GM12891 (cell line): Measurements from ENCODE around the gene ANKRD13B.
A peak's percentile ranks its signal among the peaks of the same experiment; 100 is the strongest.

Experiments used
- DNase-seq: peaks from one replicate; pipeline ENCODE4 v3.0.0; 2011; ENCODE audit warnings: low spot score; ENCODE audit not compliant: insufficient read length
- FAIRE-seq: peaks from 2 replicates; lab custom pipeline; 2011; peaks lifted over from hg19 to GRCh38; lab: Jason Lieb, UNC
- PAX5 ChIP-seq: IDR thresholded peaks from 2 replicates; pipeline ENCODE4 v1.6.1; 2011; ENCODE audit warnings: low read length, moderate library complexity, mild to moderate bottlenecking; ENCODE audit not compliant: insufficient read depth, severe bottlenecking
- POLR2A ChIP-seq: IDR thresholded peaks from 2 replicates; pipeline ENCODE4 v1.6.1; 2011; ENCODE audit warnings: low read depth, low read length, control low read depth
- POLR2AphosphoS5 ChIP-seq: IDR thresholded peaks from 2 replicates; pipeline ENCODE4 v1.6.1; 2011; ENCODE audit warnings: low read depth, low read length, control low read depth
- POU2F2 ChIP-seq: IDR thresholded peaks from 2 replicates; pipeline ENCODE4 v1.6.1; 2011; ENCODE audit warnings: low read depth, mild to moderate bottlenecking, control low read depth, low read length, moderate library complexity
- SPI1 ChIP-seq: IDR thresholded peaks from 2 replicates; pipeline ENCODE4 v1.6.1; 2011; ENCODE audit warnings: low read depth, low read length, control low read depth
- TAF1 ChIP-seq: IDR thresholded peaks from 2 replicates; pipeline ENCODE4 v1.6.1; 2011; ENCODE audit warnings: low read depth, low read length, control low read depth

ANKRD13B gene

GRCh38 chr17:29574732-29575510, 18.0 kb upstream of the ANKRD13B start:
- no peak for DNase-seq
- no peak for TF ChIP-seq POLR2A
- no peak for TF ChIP-seq POLR2AphosphoS5
- no peak for TF ChIP-seq PAX5
- no peak for TF ChIP-seq TAF1
- TF ChIP-seq SPI1 = no peak
- TF ChIP-seq POU2F2 = no peak
- FAIRE-seq = no peak

- DNase-seq (no peak), FAIRE-seq (no peak)
- TF ChIP-seq PAX5 (no peak), POLR2AphosphoS5 (no peak), SPI1 (no peak), POLR2A (no peak), TAF1 (no peak), POU2F2 (no peak)
Measured at GRCh38 chr17:29575511-29576213, 17.3 kb upstream of the ANKRD13B start.

DNA sequence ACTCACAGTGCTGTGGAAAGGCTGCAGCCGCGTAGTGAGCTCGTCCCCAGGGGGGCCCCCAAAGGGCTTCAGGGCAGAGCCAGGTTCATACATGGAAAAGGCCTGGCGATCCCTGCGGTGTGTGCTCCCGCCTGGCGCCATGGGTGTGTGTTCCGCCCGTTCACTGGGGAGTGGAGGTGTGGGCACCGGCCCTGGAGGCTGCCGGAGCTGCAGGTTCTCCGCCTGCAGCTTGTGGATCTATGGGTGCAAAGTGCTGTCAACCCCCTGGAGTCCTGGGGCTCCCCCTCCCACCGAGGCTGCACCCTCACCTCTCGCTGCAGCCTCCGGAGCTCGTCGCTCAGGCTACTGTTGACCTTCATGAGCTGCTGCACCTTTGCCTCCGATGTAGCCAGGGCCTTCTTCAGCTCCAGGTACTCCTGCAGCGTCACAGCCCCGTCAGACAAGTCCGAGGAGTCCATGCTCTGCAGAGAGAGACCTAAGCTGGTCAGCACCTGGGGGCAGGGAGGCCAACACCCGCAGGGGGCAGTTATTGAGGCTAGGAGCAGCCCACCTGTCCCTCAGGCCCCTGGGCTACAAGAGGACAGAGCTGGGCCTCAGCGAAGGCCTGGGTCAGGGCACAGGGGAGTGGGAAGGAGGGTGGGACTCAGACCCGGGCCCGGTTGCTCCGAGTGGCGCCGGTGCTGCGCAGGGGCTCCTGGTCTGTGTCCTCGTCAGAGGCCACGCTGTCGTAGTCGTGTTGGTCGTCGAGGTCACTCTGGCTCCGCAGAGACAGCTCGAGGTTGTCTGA, 16.5 kb upstream of the ANKRD13B start:
- FAIRE-seq = no peak
- no peak for DNase-seq
- TF ChIP-seq POLR2AphosphoS5 (no peak), POLR2A (no peak)

- FAIRE-seq (no peak), DNase-seq (no peak)
- TF ChIP-seq POLR2AphosphoS5 (no peak), POU2F2 (no peak), TAF1 (no peak), POLR2A (no peak), SPI1 (no peak), PAX5 (no peak)
Measured at GRCh38 chr17:29577001-29577370, 15.9 kb upstream of the ANKRD13B start.

GRCh38 chr17:29577385-29578211, 15.3 kb upstream of the ANKRD13B start:
- DNase-seq (no peak), FAIRE-seq (no peak)
- no peak for TF ChIP-seq TAF1
- no peak for TF ChIP-seq POLR2AphosphoS5
- TF ChIP-seq POLR2A = no peak
- TF ChIP-seq SPI1 = no peak
- TF ChIP-seq POU2F2 = no peak

DNA sequence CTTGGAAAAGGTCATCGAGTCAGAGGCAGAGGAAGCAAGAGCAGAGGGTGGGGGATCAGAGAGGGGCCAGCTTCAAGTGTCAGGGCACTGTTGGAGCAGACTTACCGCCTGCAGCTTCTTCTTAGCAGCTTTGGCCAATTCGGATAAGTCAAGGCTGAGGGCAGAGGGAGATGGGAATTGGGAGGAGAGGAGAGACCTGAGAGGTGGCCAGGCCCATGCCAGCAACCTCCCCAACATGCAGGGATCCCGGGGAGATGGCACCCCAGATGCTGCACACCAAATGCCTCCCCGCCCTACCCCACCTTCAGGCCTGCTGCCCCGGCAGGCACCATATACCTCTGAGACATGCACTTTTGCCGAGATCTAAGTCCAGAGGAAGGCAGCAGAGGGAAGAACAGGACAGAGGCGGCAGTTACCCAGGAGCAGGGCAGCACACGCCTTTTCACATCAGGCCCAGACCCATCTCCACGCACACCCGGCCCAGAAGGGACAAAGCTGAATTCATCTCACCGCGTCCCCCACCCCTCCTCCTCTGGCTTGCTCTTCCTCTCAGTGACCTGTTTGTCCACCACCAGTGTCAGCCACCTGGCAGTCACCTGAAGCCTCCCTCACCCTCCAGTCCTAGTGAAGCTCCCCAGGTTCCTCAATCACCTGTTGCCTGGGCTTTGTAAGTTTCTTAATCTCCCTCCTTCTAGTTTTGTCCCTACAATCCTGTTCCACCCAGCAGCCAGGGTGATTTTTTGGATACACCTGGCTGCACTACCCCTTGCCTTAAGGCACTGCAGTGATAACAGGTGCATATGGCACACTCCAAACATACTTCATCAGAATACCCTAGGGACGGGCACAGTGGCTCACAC, 14.1 kb upstream of the ANKRD13B start:
- DNase-seq = no peak
- TF ChIP-seq SPI1 = no peak
- TF ChIP-seq TAF1 = no peak
- TF ChIP-seq PAX5 = no peak
- no peak for TF ChIP-seq POU2F2
- no peak for TF ChIP-seq POLR2A
- no peak for TF ChIP-seq POLR2AphosphoS5
- no peak for FAIRE-seq

- FAIRE-seq (peak; percentile 100), DNase-seq (peak; percentile 96)
- TF ChIP-seq SPI1 = no peak
- TF ChIP-seq POLR2AphosphoS5 = no peak
- no peak for TF ChIP-seq POLR2A
- TF ChIP-seq PAX5 = no peak
- TF ChIP-seq POU2F2 = no peak
- no peak for TF ChIP-seq TAF1
Measured at GRCh38 chr17:29579866-29580771, 12.8 kb upstream of the ANKRD13B start.
